Fibroblast of lung (primary cell): ENCODE measurements around the gene ABI3.
"Not testable (repeated sequence)": the region's sequence is repeated elsewhere in the genome, so short reads cannot be mapped to it uniquely, and the experiment has no call there.

Experiments used
- EZH2 ChIP-seq: IDR thresholded peaks from 2 replicates; pipeline ENCODE4 v1.5.1; 2012; ENCODE audit warnings: low read length, control low read depth, mild to moderate bottlenecking; ENCODE audit errors: missing control alignments
- TF ChIP-seq, protein P1 (sequence below), 2 donors: IDR thresholded peaks in 1 of 2; conservative IDR thresholded peaks in 1 of 2; 1 replicate in 1 of 2; 2 replicates in 1 of 2; pipeline ENCODE4 v1.5.1; 2011 to 2012; ENCODE audit warnings: low read length in 2 of 2, control low read depth in 1 of 2, inconsistent platforms in 1 of 2, low read depth in 1 of 2, mild to moderate bottlenecking in 1 of 2

- TF ChIP-seq EZH2, result not testable (repeated sequence)
- TF ChIP-seq, protein P1, sequence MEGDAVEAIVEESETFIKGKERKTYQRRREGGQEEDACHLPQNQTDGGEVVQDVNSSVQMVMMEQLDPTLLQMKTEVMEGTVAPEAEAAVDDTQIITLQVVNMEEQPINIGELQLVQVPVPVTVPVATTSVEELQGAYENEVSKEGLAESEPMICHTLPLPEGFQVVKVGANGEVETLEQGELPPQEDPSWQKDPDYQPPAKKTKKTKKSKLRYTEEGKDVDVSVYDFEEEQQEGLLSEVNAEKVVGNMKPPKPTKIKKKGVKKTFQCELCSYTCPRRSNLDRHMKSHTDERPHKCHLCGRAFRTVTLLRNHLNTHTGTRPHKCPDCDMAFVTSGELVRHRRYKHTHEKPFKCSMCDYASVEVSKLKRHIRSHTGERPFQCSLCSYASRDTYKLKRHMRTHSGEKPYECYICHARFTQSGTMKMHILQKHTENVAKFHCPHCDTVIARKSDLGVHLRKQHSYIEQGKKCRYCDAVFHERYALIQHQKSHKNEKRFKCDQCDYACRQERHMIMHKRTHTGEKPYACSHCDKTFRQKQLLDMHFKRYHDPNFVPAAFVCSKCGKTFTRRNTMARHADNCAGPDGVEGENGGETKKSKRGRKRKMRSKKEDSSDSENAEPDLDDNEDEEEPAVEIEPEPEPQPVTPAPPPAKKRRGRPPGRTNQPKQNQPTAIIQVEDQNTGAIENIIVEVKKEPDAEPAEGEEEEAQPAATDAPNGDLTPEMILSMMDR (conservative IDR thresholded peaks at IDR 0.05 in 1 of 2, IDR thresholded peaks at IDR 0.05 in 1 of 2; ENCODE audit: low read depth in 1 of 2, low read length in 2 of 2), result not testable (repeated sequence)
These were observed 25.1 kb upstream of the ABI3 start for GRCh38 chr17:49185381-49185780.
